Esophagus muscularis mucosa (tissue), 4 donors: ENCODE results near the gene SIK3. TPM values are rescaled to one million over a fixed set of nuclear protein-coding genes. Genes with fewer than 3 reads are reported as not detected.

Source experiments
- DNase-seq: peaks from one replicate; pipeline ENCODE4 v3.0.0-alpha.2; 2017; ENCODE audit errors: extremely low spot score
- H3K27ac ChIP-seq, 4 donors: fragments of 200-600 bp; sonication (generic); replicated peaks in 1 of 4; 1 replicate in 3 of 4; 2 replicates in 1 of 4; pipeline ENCODE4 v1.5.1; 2016 to 2019; ENCODE audit warnings: mild to moderate bottlenecking in 1 of 4
- H3K27me3 ChIP-seq, 4 donors: fragments of 200-600 bp; sonication (generic); one replicate each; pipeline versions ENCODE4 v1.5.1 to v1.6.0; 2016 to 2019
- H3K36me3 ChIP-seq, 4 donors: fragments of 200-600 bp; sonication (generic); one replicate each; pipeline ENCODE4 v1.5.1; 2016 to 2019
- H3K4me1 ChIP-seq, 4 donors: fragments of 200-600 bp; sonication (generic); one replicate each; pipeline ENCODE4 v1.5.1; 2016 to 2019
- H3K4me3 ChIP-seq, 4 donors: fragments of 200-600 bp; sonication (generic); 1 replicate in 2 of 4; 2 replicates in 2 of 4; pipeline ENCODE4 v1.5.1; 2016 to 2019; ENCODE audit warnings: mild to moderate bottlenecking in 4 of 4, moderate library complexity in 1 of 4
- H3K9me3 ChIP-seq, 4 donors: fragments of 200-600 bp; sonication (generic); 1 replicate in 3 of 4; 2 replicates in 1 of 4; pipeline ENCODE4 v1.5.1; 2016 to 2019
- CTCF ChIP-seq, 3 experiments: fragments of 200-600 bp in 2 of 3; fragments of 450-650 bp in 1 of 3; sonication (generic) in 2 of 3; IDR thresholded peaks; one replicate each; pipeline ENCODE4 v1.5.1; 2017 to 2019; ENCODE audit warnings: antibody characterized with exemption in 3 of 3, mild to moderate bottlenecking in 2 of 3, moderate library complexity in 1 of 3
- EP300 ChIP-seq: sonication (generic); formaldehyde crosslinking; IDR thresholded peaks from one replicate; pipeline ENCODE4 v1.6.1; 2017; ENCODE audit warnings: antibody characterized with exemption
- POLR2A ChIP-seq: fragments of 450-650 bp; IDR thresholded peaks from one replicate; pipeline ENCODE4 v1.6.1; 2017; ENCODE audit warnings: antibody characterized with exemption, moderate library complexity, mild to moderate bottlenecking, low read depth
- POLR2AphosphoS5 ChIP-seq, 2 donors: sonication (generic); formaldehyde crosslinking; IDR thresholded peaks; one replicate each; pipeline ENCODE4 v1.6.1; 2017; ENCODE audit warnings: antibody characterized with exemption in 2 of 2
- WGBS: methylation state at CpG from one replicate; pipeline ENCODE4 v1.1.5; 2018; 5-methylcytosine and 5-hydroxymethylcytosine counted together
- intact Hi-C: fragments of 100-400 bp; cut with DNase I; formaldehyde crosslinking; loops from one replicate; pipeline ENCODE4 v1.15.1; 2023
- total RNA-seq, 4 donors: library from RNA; depleted of rRNA; stranded (reverse); fragments of >200 nt; gene quantifications; one replicate each; pipeline versions ENCODE4 v1.1.0 to v1.2.1, GENCODE V29; 2016

Gene SIK3
- total RNA-seq, 4 donors from 2014 or later = 39.5 to 53.5 (median 42.3) TPM

DNA sequence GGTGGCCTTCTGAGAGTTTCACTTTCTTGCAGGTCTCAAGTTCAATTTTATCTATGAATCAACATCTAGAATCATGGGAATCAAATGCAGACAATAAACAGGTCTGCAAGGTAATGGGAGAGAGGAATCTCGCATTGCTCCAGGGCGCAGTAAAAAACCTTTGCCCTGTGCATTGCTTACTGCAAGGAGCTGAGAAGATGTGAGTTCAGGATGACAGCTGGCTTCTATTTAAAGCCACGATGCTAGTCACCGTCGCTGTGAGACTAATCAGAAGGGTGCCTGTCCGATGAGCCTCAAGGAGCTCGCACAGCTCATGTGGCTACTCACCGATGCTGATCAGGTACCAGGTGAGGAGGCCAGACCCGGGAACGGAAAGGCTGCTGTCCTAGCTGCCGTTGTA lies 230.6 kb downstream of the SIK3 start:
- no peak for DNase-seq
- no peaks in the 10 kb centered on the region for H3K9me3 ChIP-seq
- intact Hi-C loops = no loop called here
- H3K4me1 ChIP-seq = peaks cover 0 to 29% (median 3%) of the 10 kb centered on the region in 4 donors
- no peaks in the 10 kb centered on the region for H3K27me3 ChIP-seq
- no peak for TF ChIP-seq CTCF (IDR thresholded peaks at IDR 0.05)
- TF ChIP-seq POLR2AphosphoS5 (IDR thresholded peaks at IDR 0.05) = no peak
- no peak for TF ChIP-seq POLR2A
- no peak for TF ChIP-seq EP300
- WGBS = 90% methylated on average over 11 of the region's 11 CpGs
- H3K36me3 ChIP-seq = peaks cover 46 to 100% (median 83%) of the 10 kb centered on the region in 4 donors
- no peak overlapping the region for H3K4me3 ChIP-seq
- no peak overlapping the region for H3K27ac ChIP-seq

GRCh38 chr11:116866804-116867455 lies 231.3 kb downstream of the SIK3 start:
- no peak for DNase-seq
- H3K36me3 ChIP-seq = peaks cover 49 to 100% (median 87%) of the 10 kb centered on the region in 4 donors
- no peaks in the 10 kb centered on the region for H3K27me3 ChIP-seq
- H3K9me3 ChIP-seq = no peaks in the 10 kb centered on the region
- 93% methylated on average over 6 of the region's 6 CpGs for WGBS
- no peak overlapping the region for H3K4me3 ChIP-seq
- TF ChIP-seq EP300 (no peak), CTCF (IDR thresholded peaks at IDR 0.05) (no peak)
- no peak overlapping the region for H3K27ac ChIP-seq
- intact Hi-C loops = no loop called here
- peaks cover 0 to 29% (median 3%) of the 10 kb centered on the region in 4 donors for H3K4me1 ChIP-seq

GRCh38 chr11:116865696-116866095 lies 232.5 kb downstream of the SIK3 start:
- TF ChIP-seq POLR2A = no peak
- no peak for TF ChIP-seq POLR2AphosphoS5 (IDR thresholded peaks at IDR 0.05)
- TF ChIP-seq EP300 = no peak
- no peak for TF ChIP-seq CTCF (IDR thresholded peaks at IDR 0.05)
- WGBS = 71% methylated on average over 1 of the region's 1 CpG
- H3K36me3 ChIP-seq = peaks cover 51 to 100% (median 92%) of the 10 kb centered on the region in 4 donors

GRCh38 chr11:116864531-116864930 lies 233.7 kb downstream of the SIK3 start:
- intact Hi-C loops = no loop called here
- no peak for DNase-seq
- TF ChIP-seq EP300 = no peak
- no peak for TF ChIP-seq POLR2AphosphoS5 (IDR thresholded peaks at IDR 0.05)
- no peak for TF ChIP-seq CTCF (IDR thresholded peaks at IDR 0.05)
- no peak for TF ChIP-seq POLR2A
- H3K27me3 ChIP-seq = no peaks in the 10 kb centered on the region
- H3K4me3 ChIP-seq = no peak overlapping the region
- H3K4me1 ChIP-seq = peaks cover 0 to 10% (median 0%) of the 10 kb centered on the region in 4 donors
- no peaks in the 10 kb centered on the region for H3K9me3 ChIP-seq
- no peak overlapping the region for H3K27ac ChIP-seq
- H3K36me3 ChIP-seq = peaks cover 49 to 100% (median 92%) of the 10 kb centered on the region in 4 donors
- 85% methylated on average over 5 of the region's 5 CpGs for WGBS

More at GRCh38 chr11:116865696-116866095, 232.5 kb downstream of the SIK3 start:
- H3K27ac ChIP-seq = no peak overlapping the region
- H3K27me3 ChIP-seq = no peaks in the 10 kb centered on the region
- no peak for DNase-seq
- intact Hi-C loops = no loop called here
- H3K4me1 ChIP-seq = peaks cover 0 to 19% (median 0%) of the 10 kb centered on the region in 4 donors
- no peaks in the 10 kb centered on the region for H3K9me3 ChIP-seq
- H3K4me3 ChIP-seq = no peak overlapping the region

GRCh38 chr11:116862951-116863350 lies 235.3 kb downstream of the SIK3 start:
- TF ChIP-seq EP300 = no peak
- TF ChIP-seq CTCF (IDR thresholded peaks at IDR 0.05) = no peak
- TF ChIP-seq POLR2A = no peak
- no peak for TF ChIP-seq POLR2AphosphoS5 (IDR thresholded peaks at IDR 0.05)
- WGBS = 93% methylated on average over 3 of the region's 3 CpGs
- no peaks in the 10 kb centered on the region for H3K9me3 ChIP-seq
- no peaks in the 10 kb centered on the region for H3K27me3 ChIP-seq
- H3K36me3 ChIP-seq = peaks cover 62 to 100% (median 93%) of the 10 kb centered on the region in 4 donors
- intact Hi-C loops = no loop called here
- H3K4me3 ChIP-seq = no peak overlapping the region
- no peak overlapping the region for H3K27ac ChIP-seq
- no peak for DNase-seq
- H3K4me1 ChIP-seq = peaks cover 0 to 6% (median 0%) of the 10 kb centered on the region in 4 donors
